Activated T-cell treated with anti-CD3 and anti-CD28 coated beads, Interleukin-2, amount 50 U/mL, for 24 hours (primary cell): ENCODE measurements around the gene CYLD.

Source experiments
- DNase-seq: peaks from one replicate; pipeline ENCODE4 v3.0.0-alpha.2; 2020
- H3K27ac Mint-ChIP-seq: 2 replicates; pipeline ENCODE4 v1.8.0; 2020; ENCODE audit warnings: mild to moderate bottlenecking, mixed read lengths
- H3K27me3 Mint-ChIP-seq: 2 replicates; pipeline ENCODE4 v1.8.0; 2020; ENCODE audit warnings: mixed read lengths
- H3K36me3 Mint-ChIP-seq: 2 replicates; pipeline ENCODE4 v1.8.0; 2020; ENCODE audit warnings: low read depth, mixed read lengths
- H3K4me1 Mint-ChIP-seq: 2 replicates; pipeline ENCODE4 v1.8.0; 2020; ENCODE audit warnings: low read depth, mixed read lengths
- H3K4me3 Mint-ChIP-seq: 2 replicates; pipeline ENCODE4 v1.8.0; 2020; ENCODE audit warnings: mild to moderate bottlenecking, moderate library complexity, mixed read lengths
- H3K9me3 Mint-ChIP-seq: 2 replicates; pipeline ENCODE4 v1.8.0; 2020; ENCODE audit warnings: mixed read lengths

Gene CYLD

DNA sequence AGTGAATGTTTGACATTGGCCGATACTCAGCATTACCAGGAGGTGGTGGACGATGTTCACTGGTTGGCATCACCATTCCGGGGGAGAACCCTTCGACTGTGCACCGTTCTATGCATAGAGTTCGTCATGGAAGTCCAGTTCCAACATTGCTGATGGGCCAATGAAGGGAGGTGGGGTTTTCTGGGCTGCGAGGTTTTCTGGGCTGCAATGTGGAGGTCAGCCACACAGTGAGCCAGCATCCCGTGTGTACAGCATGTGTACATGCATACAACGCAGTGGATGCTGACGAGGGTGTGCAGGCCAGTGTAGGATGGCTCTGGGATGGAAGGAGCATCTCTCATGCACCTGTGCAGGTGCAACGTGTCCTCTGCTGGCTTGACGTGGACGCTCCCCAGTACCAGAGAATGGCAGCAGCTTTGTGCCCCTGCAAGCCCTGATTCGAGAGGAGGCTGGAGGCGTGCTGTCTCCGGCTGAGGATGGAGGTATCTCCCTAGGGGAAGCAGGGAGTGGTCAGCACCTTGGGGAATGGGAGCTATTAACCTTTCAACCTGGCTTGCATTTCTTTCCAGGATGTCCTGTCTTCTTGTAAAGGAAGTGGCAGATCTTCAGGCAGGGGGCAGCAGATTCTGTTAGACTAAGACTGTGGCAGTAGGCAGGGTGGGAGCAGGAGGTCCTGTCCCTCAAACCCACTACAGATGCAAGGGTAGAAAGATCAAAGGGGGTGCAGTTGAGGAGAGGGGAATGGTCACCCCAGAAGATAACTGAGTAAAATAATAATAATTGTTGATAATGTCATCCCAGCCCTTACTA is 98.2 kb downstream of the CYLD start:
- Mint-ChIP-seq H3K27ac (no peak overlapping the region), H3K4me1 (peaks cover 33% of the 10 kb centered on the region), H3K36me3 (no peaks in the 10 kb centered on the region), H3K4me3 (no peak overlapping the region), H3K27me3 (peaks cover 30% of the 10 kb centered on the region), H3K9me3 (no peaks in the 10 kb centered on the region)
- DNase-seq: no peak

DNA sequence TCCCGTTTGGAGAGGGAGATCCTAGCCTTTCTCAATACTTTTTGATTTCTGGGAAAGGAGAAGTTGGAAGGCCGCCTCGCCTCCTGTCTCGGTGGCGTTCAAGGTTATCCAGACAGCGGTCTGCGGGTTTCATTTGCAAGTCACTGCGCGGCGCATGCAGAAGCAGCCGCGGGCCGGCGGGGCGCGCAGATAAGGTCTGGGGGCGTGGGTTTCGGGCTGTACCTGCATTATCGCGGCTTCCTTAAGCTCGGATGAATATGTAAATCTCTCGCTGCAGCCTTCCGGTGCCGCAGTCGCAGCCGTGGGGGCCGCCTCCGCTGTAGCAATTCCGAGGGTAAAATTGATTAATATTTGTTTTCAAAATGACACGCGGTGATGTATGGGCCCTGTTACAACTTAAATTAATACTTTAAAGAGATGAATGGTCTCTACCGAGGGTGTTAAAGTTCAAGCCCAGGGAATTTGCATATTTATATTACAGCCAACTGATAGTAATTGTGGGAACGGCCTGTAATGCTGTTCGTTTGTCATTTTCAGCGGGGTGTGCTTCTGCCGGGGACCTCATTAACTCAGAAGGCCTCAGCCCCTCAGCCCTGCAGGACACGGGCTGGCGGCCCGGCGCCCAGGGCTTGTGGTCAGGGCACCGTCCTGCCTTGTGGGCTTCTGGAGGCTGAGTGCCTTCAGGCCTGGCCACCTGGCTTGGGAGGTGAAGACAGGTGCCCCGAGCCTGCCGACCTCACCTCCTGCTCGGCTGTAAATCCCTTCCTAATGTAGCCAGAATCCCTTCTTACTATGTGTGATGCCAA is 99.4 kb downstream of the CYLD start:
- Mint-ChIP-seq H3K4me1 (peaks cover 33% of the 10 kb centered on the region), H3K27ac (peak overlapping the region; percentile 32), H3K36me3 (no peaks in the 10 kb centered on the region), H3K27me3 (peaks cover 27% of the 10 kb centered on the region), H3K9me3 (no peaks in the 10 kb centered on the region), H3K4me3 (peak overlapping the region; percentile 64)
- DNase-seq: peak; percentile 54

- peaks cover 33% of the 10 kb centered on the region for H3K4me1 Mint-ChIP-seq
- DNase-seq: no peak
- H3K27me3 Mint-ChIP-seq: peaks cover 27% of the 10 kb centered on the region
- no peaks in the 10 kb centered on the region for H3K36me3 Mint-ChIP-seq
- H3K4me3 Mint-ChIP-seq: peak overlapping the region; percentile 64
- no peaks in the 10 kb centered on the region for H3K9me3 Mint-ChIP-seq
- H3K27ac Mint-ChIP-seq: peak overlapping the region; percentile 32
Measured at GRCh38 chr16:50842013-50842505, 100.2 kb downstream of the CYLD start.

GRCh38 chr16:50842589-50842988 is 100.7 kb downstream of the CYLD start:
- Mint-ChIP-seq H3K27ac (no peak overlapping the region), H3K9me3 (no peaks in the 10 kb centered on the region), H3K36me3 (no peaks in the 10 kb centered on the region), H3K4me3 (no peak overlapping the region), H3K4me1 (peaks cover 33% of the 10 kb centered on the region), H3K27me3 (peaks cover 27% of the 10 kb centered on the region)
- DNase-seq: no peak

GRCh38 chr16:50844840-50845239 is 103.0 kb downstream of the CYLD start:
- Mint-ChIP-seq H3K27me3 (peaks cover 25% of the 10 kb centered on the region), H3K4me3 (no peak overlapping the region), H3K36me3 (no peaks in the 10 kb centered on the region), H3K4me1 (peaks cover 27% of the 10 kb centered on the region), H3K27ac (no peak overlapping the region), H3K9me3 (no peaks in the 10 kb centered on the region)
- no peak for DNase-seq

GRCh38 chr16:50845296-50845695 is 103.4 kb downstream of the CYLD start:
- Mint-ChIP-seq H3K4me1 (peaks cover 26% of the 10 kb centered on the region), H3K36me3 (no peaks in the 10 kb centered on the region), H3K4me3 (no peak overlapping the region), H3K27ac (no peak overlapping the region), H3K27me3 (peaks cover 21% of the 10 kb centered on the region), H3K9me3 (no peaks in the 10 kb centered on the region)
- no peak for DNase-seq

- no peak for DNase-seq
- H3K36me3 Mint-ChIP-seq: no peaks in the 10 kb centered on the region
- peaks cover 16% of the 10 kb centered on the region for H3K27me3 Mint-ChIP-seq
- H3K27ac Mint-ChIP-seq: no peak overlapping the region
- H3K4me3 Mint-ChIP-seq: no peak overlapping the region
- no peaks in the 10 kb centered on the region for H3K9me3 Mint-ChIP-seq
- H3K4me1 Mint-ChIP-seq: peaks cover 14% of the 10 kb centered on the region
Measured at GRCh38 chr16:50846511-50846910, 104.6 kb downstream of the CYLD start.

GRCh38 chr16:50847166-50847565 is 105.3 kb downstream of the CYLD start:
- H3K27ac Mint-ChIP-seq: no peak overlapping the region
- H3K4me3 Mint-ChIP-seq: no peak overlapping the region
- H3K4me1 Mint-ChIP-seq: peaks cover 7% of the 10 kb centered on the region
- H3K9me3 Mint-ChIP-seq: no peaks in the 10 kb centered on the region
- H3K27me3 Mint-ChIP-seq: peaks cover 14% of the 10 kb centered on the region
- no peaks in the 10 kb centered on the region for H3K36me3 Mint-ChIP-seq
- DNase-seq: no peak

- no peaks in the 10 kb centered on the region for H3K36me3 Mint-ChIP-seq
Measured at GRCh38 chr16:50848755-50849514, 107.0 kb downstream of the CYLD start.

More at GRCh38 chr16:50848755-50849514, 107.0 kb downstream of the CYLD start:
- H3K4me1 Mint-ChIP-seq: no peaks in the 10 kb centered on the region
- no peak for DNase-seq
- H3K27ac Mint-ChIP-seq: no peak overlapping the region
- H3K27me3 Mint-ChIP-seq: peaks cover 5% of the 10 kb centered on the region
- no peaks in the 10 kb centered on the region for H3K9me3 Mint-ChIP-seq
- H3K4me3 Mint-ChIP-seq: no peak overlapping the region
